SK-N-SH treated with all-trans-retinoic acid at 6 μM for 48 hours (cell line): ENCODE results near the gene VPS11.

ENCODE experiments used
- ATAC-seq: fragments of 200-7000 bp; cut with Tn5 transposase; 3 replicates; pipeline ENCODE4 v1.9.1; 2020; ENCODE audit warnings: mild to moderate bottlenecking, moderate library complexity
- ARNTL ChIP-seq: fragments of 450-650 bp; formaldehyde crosslinking; IDR thresholded peaks from 2 replicates; pipeline ENCODE4 v1.5.0; 2020; ENCODE audit warnings: low read depth, mild to moderate bottlenecking, moderate library complexity, borderline replicate concordance
- CSDC2 ChIP-seq: fragments of 250-450 bp; sonication (Bioruptor Pico); IDR thresholded peaks from 2 replicates; pipeline ENCODE4 v1.5.0; 2020; ENCODE audit warnings: mild to moderate bottlenecking, moderate library complexity
- ESRRG ChIP-seq: fragments of 250-450 bp; sonication (Bioruptor Pico); IDR thresholded peaks from 2 replicates; pipeline ENCODE4 v1.6.1; 2021; ENCODE audit warnings: mild to moderate bottlenecking
- GLIS3 ChIP-seq: fragments of 250-450 bp; sonication (Bioruptor Pico); IDR thresholded peaks from 2 replicates; pipeline ENCODE4 v1.5.0; 2020; ENCODE audit warnings: mild to moderate bottlenecking, moderate library complexity
- ISL1 ChIP-seq: fragments of 250-450 bp; sonication (Bioruptor Pico); IDR thresholded peaks from 2 replicates; pipeline ENCODE4 v2.1.2; 2022; ENCODE audit warnings: mild to moderate bottlenecking, moderate library complexity
- OSR1 ChIP-seq: fragments of 250-450 bp; sonication (Bioruptor Pico); IDR thresholded peaks from 2 replicates; pipeline ENCODE4 v1.8.0; 2022; ENCODE audit warnings: moderate library complexity, mild to moderate bottlenecking, inconsistent platforms
- PPARA ChIP-seq: fragments of 250-450 bp; sonication (Bioruptor Pico); IDR thresholded peaks from 2 replicates; pipeline ENCODE4 v1.5.0; 2020; ENCODE audit warnings: mild to moderate bottlenecking, borderline replicate concordance
- RARB ChIP-seq: fragments of 250-450 bp; sonication (Bioruptor Pico); IDR thresholded peaks from 2 replicates; pipeline ENCODE4 v1.8.0; 2021; ENCODE audit warnings: mild to moderate bottlenecking, moderate library complexity
- SNAI2 ChIP-seq: fragments of 250-450 bp; sonication (Bioruptor Pico); IDR thresholded peaks from 2 replicates; pipeline ENCODE4 v1.5.0; 2020; ENCODE audit warnings: mild to moderate bottlenecking, moderate library complexity
- TCF4 ChIP-seq: fragments of 250-450 bp; sonication (Bioruptor Pico); IDR thresholded peaks from 2 replicates; pipeline ENCODE4 v1.8.0; 2021; ENCODE audit warnings: mild to moderate bottlenecking, moderate library complexity, borderline replicate concordance
- TOX ChIP-seq: fragments of 250-450 bp; sonication (Bioruptor Pico); IDR thresholded peaks from 2 replicates; pipeline ENCODE4 v1.8.0; 2021; ENCODE audit warnings: mild to moderate bottlenecking, moderate library complexity, borderline replicate concordance
- TSHZ2 ChIP-seq: fragments of 250-450 bp; sonication (Bioruptor Pico); IDR thresholded peaks from 2 replicates; pipeline ENCODE4 v1.5.0; 2020; ENCODE audit warnings: mild to moderate bottlenecking, moderate library complexity
- ZC3H10 ChIP-seq: fragments of 250-450 bp; sonication (Bioruptor Pico); IDR thresholded peaks from 2 replicates; pipeline ENCODE4 v1.5.1; 2021; ENCODE audit warnings: mild to moderate bottlenecking, moderate library complexity
- ZFP3 ChIP-seq: fragments of 250-450 bp; sonication (Bioruptor Pico); IDR thresholded peaks from 2 replicates; pipeline ENCODE4 v1.5.0; 2020; ENCODE audit warnings: mild to moderate bottlenecking, moderate library complexity
- ZFP30 ChIP-seq: fragments of 450-650 bp; formaldehyde crosslinking; IDR thresholded peaks from 2 replicates; pipeline ENCODE4 v1.5.0; 2022; ENCODE audit warnings: mild to moderate bottlenecking, moderate library complexity
- ZNF565 ChIP-seq: fragments of 450-650 bp; formaldehyde crosslinking; conservative IDR thresholded peaks from 2 replicates; pipeline ENCODE4 v1.5.0; 2020; ENCODE audit warnings: low read depth, mild to moderate bottlenecking, moderate library complexity
- ZNF70 ChIP-seq: fragments of 450-650 bp; formaldehyde crosslinking; IDR thresholded peaks from 2 replicates; pipeline ENCODE4 v1.5.0; 2020; ENCODE audit warnings: mild to moderate bottlenecking, moderate library complexity
- ZNF8 ChIP-seq: fragments of 450-650 bp; formaldehyde crosslinking; IDR thresholded peaks from 2 replicates; pipeline ENCODE4 v1.5.0; 2020; ENCODE audit warnings: mild to moderate bottlenecking, moderate library complexity
- TF ChIP-seq, protein P1 (sequence below): fragments of 250-450 bp; sonication (Bioruptor Pico); IDR thresholded peaks from 2 replicates; pipeline ENCODE4 v1.8.0; 2020; ENCODE audit warnings: mild to moderate bottlenecking, moderate library complexity, borderline replicate concordance
- TF ChIP-seq, protein P2 (sequence below): fragments of 250-450 bp; sonication (Bioruptor Pico); IDR thresholded peaks from 2 replicates; pipeline ENCODE4 v1.8.0; 2021; ENCODE audit warnings: low read depth, mild to moderate bottlenecking, moderate library complexity, borderline replicate concordance
- TF ChIP-seq, protein P3 (sequence below): fragments of 250-450 bp; sonication (Bioruptor Pico); IDR thresholded peaks from 2 replicates; pipeline ENCODE4 v1.5.1; 2021; ENCODE audit warnings: mild to moderate bottlenecking, moderate library complexity

The VPS11 gene

GRCh38 chr11:119030029-119030328, 37.6 kb upstream of the VPS11 start:
- ATAC-seq, result no peak; the same call in 2 of the 3 replicates
- TF ChIP-seq ZFP30, result no peak
- TF ChIP-seq, protein P1, sequence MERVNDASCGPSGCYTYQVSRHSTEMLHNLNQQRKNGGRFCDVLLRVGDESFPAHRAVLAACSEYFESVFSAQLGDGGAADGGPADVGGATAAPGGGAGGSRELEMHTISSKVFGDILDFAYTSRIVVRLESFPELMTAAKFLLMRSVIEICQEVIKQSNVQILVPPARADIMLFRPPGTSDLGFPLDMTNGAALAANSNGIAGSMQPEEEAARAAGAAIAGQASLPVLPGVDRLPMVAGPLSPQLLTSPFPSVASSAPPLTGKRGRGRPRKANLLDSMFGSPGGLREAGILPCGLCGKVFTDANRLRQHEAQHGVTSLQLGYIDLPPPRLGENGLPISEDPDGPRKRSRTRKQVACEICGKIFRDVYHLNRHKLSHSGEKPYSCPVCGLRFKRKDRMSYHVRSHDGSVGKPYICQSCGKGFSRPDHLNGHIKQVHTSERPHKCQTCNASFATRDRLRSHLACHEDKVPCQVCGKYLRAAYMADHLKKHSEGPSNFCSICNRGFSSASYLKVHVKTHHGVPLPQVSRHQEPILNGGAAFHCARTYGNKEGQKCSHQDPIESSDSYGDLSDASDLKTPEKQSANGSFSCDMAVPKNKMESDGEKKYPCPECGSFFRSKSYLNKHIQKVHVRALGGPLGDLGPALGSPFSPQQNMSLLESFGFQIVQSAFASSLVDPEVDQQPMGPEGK, result no peak
- TF ChIP-seq OSR1 (CRISPR knock-in tag), result no peak
- no peak for TF ChIP-seq ZNF565 (CRISPR knock-in tag)
- TF ChIP-seq TOX, result no peak
- no peak for TF ChIP-seq ZC3H10 (CRISPR knock-in tag)
- TF ChIP-seq GLIS3, result no peak
- TF ChIP-seq TCF4, result no peak
- no peak for TF ChIP-seq ZFP3 (CRISPR knock-in tag)
- TF ChIP-seq, protein P2, sequence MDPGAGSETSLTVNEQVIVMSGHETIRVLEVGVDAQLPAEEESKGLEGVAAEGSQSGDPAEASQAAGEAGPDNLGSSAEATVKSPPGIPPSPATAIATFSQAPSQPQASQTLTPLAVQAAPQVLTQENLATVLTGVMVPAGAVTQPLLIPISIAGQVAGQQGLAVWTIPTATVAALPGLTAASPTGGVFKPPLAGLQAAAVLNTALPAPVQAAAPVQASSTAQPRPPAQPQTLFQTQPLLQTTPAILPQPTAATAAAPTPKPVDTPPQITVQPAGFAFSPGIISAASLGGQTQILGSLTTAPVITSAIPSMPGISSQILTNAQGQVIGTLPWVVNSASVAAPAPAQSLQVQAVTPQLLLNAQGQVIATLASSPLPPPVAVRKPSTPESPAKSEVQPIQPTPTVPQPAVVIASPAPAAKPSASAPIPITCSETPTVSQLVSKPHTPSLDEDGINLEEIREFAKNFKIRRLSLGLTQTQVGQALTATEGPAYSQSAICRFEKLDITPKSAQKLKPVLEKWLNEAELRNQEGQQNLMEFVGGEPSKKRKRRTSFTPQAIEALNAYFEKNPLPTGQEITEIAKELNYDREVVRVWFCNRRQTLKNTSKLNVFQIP (CRISPR knock-in tag), result no peak
- no peak for TF ChIP-seq ZNF70 (CRISPR knock-in tag)
- no peak for TF ChIP-seq ESRRG (CRISPR knock-in tag)
- TF ChIP-seq ZNF8 (CRISPR knock-in tag), result no peak
- TF ChIP-seq ISL1 (CRISPR knock-in tag), result no peak
- no peak for TF ChIP-seq SNAI2 (CRISPR knock-in tag)
- no peak for TF ChIP-seq TSHZ2 (CRISPR knock-in tag)
- no peak for TF ChIP-seq RARB (CRISPR knock-in tag)
- no peak for TF ChIP-seq PPARA (CRISPR knock-in tag)
- no peak for TF ChIP-seq ARNTL (CRISPR knock-in tag)
- TF ChIP-seq CSDC2 (CRISPR knock-in tag), result no peak

DNA sequence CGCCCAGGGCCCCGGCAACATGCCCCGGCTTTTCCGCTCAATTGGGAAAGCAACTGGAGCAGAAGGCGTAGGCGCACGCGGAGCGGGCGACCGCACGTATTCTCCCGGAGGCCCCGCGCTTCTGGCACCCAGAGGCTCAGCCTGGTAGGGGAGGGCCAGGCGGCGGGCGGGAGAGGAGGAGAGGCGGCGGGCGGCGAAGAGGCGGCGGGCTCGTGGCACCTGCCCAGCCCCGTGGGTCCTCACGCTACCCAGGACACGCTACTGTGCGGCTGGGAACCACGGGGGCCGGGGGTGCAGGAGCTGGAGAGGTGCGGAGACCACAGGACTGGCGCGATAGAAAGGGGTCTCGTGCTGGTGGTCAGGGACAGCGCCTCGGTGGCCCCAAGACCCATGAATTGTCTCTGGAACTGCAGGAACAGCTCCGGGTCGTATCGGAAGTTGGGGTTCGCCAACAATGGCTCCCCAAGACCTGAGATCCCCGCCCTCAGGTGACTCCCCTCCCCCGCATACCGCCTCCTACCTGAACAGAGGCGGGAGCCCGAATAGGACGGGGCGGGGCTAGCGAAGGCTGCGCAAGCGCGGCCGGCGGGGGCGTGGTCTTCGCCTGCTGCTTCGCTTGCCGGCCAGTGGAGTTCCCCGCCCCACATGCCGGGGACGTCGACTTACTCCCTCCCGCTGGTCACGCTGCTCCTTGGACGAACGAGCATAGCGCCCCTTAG, 37.1 kb upstream of the VPS11 start, which contains the start of gene SLC37A4:
Gene SLC37A4 (minus strand): TSS at position 549 of the 719 bp plus-strand sequence.
- peak; percentile 92 for ATAC-seq
- TF ChIP-seq ZC3H10 (CRISPR knock-in tag) (no peak), ZNF565 (CRISPR knock-in tag) (no peak), TSHZ2 (CRISPR knock-in tag) (no peak), ZNF70 (CRISPR knock-in tag) (no peak), ESRRG (CRISPR knock-in tag) (no peak), GLIS3 (no peak)
- TF ChIP-seq, protein P3, sequence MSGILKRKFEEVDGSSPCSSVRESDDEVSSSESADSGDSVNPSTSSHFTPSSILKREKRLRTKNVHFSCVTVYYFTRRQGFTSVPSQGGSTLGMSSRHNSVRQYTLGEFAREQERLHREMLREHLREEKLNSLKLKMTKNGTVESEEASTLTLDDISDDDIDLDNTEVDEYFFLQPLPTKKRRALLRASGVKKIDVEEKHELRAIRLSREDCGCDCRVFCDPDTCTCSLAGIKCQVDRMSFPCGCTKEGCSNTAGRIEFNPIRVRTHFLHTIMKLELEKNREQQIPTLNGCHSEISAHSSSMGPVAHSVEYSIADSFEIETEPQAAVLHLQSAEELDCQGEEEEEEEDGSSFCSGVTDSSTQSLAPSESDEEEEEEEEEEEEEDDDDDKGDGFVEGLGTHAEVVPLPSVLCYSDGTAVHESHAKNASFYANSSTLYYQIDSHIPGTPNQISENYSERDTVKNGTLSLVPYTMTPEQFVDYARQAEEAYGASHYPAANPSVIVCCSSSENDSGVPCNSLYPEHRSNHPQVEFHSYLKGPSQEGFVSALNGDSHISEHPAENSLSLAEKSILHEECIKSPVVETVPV (CRISPR knock-in tag), result no peak
- TF ChIP-seq, all 23 proteins: peak for 0
